IPS-15b (cell line): ENCODE data around the gene SSBP3.

Source experiments
- H3K27me3 ChIP-seq: one replicate; pipeline ENCODE4 v1.6.1; 2013; ENCODE audit warnings: low read length; ENCODE audit not compliant: control insufficient read depth, insufficient read depth
- H3K36me3 ChIP-seq: one replicate; pipeline ENCODE4 v1.6.1; 2013; ENCODE audit warnings: low read length; ENCODE audit not compliant: control insufficient read depth, insufficient read depth
- H3K4me1 ChIP-seq: one replicate; pipeline ENCODE4 v1.6.1; 2013; ENCODE audit warnings: mild to moderate bottlenecking, low read length; ENCODE audit not compliant: control insufficient read depth, insufficient read depth
- H3K4me3 ChIP-seq: one replicate; pipeline ENCODE4 v1.5.1; 2013; ENCODE audit warnings: low read depth, low read length
- H3K9ac ChIP-seq: one replicate; pipeline ENCODE4 v1.6.1; 2013; ENCODE audit warnings: low read depth, mild to moderate bottlenecking, low read length
- H3K9me3 ChIP-seq: one replicate; pipeline ENCODE4 v1.6.1; 2013; ENCODE audit warnings: mild to moderate bottlenecking, low read length; ENCODE audit not compliant: control insufficient read depth, insufficient read depth

SSBP3 gene

GRCh38 chr1:54364995-54365394, 41.2 kb downstream of the SSBP3 start:
- Histone ChIP-seq H3K36me3 (no peaks in the 10 kb centered on the region), H3K27me3 (no peaks in the 10 kb centered on the region), H3K4me1 (peaks cover 38% of the 10 kb centered on the region), H3K4me3 (no peak overlapping the region), H3K9me3 (no peaks in the 10 kb centered on the region), H3K9ac (no peak overlapping the region)

GRCh38 chr1:54364582-54364981, 41.6 kb downstream of the SSBP3 start:
- H3K4me1 ChIP-seq, result peaks cover 38% of the 10 kb centered on the region
- H3K4me3 ChIP-seq, result no peak overlapping the region
- no peaks in the 10 kb centered on the region for H3K27me3 ChIP-seq
- no peaks in the 10 kb centered on the region for H3K36me3 ChIP-seq
- no peak overlapping the region for H3K9ac ChIP-seq
- no peaks in the 10 kb centered on the region for H3K9me3 ChIP-seq

DNA sequence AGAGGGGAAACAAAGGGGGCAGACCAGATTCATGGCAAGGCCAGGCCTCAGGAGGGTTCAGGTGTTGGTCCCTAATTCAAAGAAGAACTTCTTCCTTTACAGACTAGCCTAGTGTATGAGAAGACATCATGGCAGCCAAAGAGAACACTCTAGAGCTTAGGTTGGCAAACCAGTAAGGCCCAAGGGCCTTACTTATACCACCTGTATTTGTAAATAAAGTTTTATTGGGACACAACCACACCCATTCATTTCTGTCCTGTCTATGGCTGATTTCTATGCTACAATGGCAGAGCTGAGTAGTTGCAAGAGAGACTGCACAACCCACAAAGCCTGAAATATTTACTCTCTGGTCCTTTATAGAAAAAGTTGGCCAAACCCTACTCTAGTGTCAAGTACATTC, 42.3 kb downstream of the SSBP3 start:
- peaks cover 38% of the 10 kb centered on the region for H3K4me1 ChIP-seq
- H3K27me3 ChIP-seq, result no peaks in the 10 kb centered on the region
- H3K9ac ChIP-seq, result no peak overlapping the region
- no peaks in the 10 kb centered on the region for H3K9me3 ChIP-seq
- no peak overlapping the region for H3K4me3 ChIP-seq
- no peaks in the 10 kb centered on the region for H3K36me3 ChIP-seq

GRCh38 chr1:54362881-54363340, 43.3 kb downstream of the SSBP3 start:
- Histone ChIP-seq H3K4me3 (no peak overlapping the region), H3K9me3 (no peaks in the 10 kb centered on the region), H3K36me3 (peaks cover 8% of the 10 kb centered on the region), H3K4me1 (peaks cover 38% of the 10 kb centered on the region), H3K27me3 (no peaks in the 10 kb centered on the region), H3K9ac (no peak overlapping the region)

DNA sequence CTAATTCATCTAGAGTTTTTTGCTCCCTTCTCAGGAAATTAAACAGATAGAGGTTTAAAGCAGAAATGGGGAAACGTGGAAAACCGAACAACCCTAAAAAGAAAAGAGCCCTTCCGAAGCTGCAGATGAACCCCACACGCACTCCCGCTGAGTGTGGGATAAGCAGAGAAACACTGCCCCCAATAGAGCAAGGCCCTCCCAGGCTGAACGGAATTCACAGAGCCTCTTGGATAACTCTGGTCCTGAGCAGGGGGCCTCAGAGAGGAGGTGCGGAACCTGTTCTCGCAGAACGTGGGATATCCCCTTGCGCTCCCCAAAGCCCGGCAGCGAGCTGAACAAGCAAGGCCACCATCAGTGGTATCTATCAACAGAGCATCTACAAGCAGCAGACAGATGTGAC, 44.9 kb downstream of the SSBP3 start:
- Histone ChIP-seq H3K4me1 (peaks cover 37% of the 10 kb centered on the region), H3K9ac (no peak overlapping the region), H3K9me3 (no peaks in the 10 kb centered on the region), H3K36me3 (peaks cover 14% of the 10 kb centered on the region), H3K27me3 (no peaks in the 10 kb centered on the region), H3K4me3 (no peak overlapping the region)

DNA sequence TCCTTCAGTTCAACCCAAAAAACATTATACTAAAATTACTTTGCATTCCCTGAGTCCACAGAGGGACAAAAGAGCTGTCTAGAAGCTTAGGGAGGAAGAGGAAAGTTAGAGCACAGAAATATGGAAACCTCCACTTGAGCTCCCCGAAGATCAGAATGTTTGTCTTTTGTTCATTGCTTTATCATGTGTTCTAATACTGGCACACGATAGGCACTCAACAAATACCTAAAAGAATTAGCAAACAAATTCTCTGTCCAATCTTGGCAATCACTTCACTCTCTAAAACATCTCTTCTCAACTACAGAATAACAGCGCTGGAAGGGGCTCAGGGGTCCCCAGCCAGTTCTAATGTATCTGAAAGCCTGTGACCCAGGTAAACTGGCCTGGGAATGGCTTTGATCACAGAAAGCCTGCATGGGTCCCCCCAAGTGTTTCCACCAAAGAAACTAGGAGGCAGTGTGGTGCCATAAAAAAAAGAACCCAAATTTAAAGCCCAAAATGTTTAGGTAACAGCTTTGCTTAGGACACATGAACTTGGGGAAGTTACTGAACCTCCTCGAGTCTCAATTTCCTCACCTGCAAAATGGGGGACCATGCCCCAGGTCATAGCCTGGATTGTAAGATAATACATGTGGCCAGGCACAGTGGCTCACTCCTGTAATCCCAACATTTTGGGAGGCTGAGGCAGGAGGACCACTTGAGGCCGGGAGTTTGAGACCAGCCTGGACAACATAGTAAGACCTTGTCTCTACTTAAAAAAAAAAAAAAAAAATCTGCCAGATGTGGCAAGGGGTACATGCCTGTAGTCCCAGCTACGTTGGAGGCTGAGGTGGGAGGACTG, 45.8 kb downstream of the SSBP3 start:
- H3K4me3 ChIP-seq, result no peak overlapping the region
- no peaks in the 10 kb centered on the region for H3K9me3 ChIP-seq
- no peaks in the 10 kb centered on the region for H3K27me3 ChIP-seq
- peaks cover 32% of the 10 kb centered on the region for H3K4me1 ChIP-seq
- H3K9ac ChIP-seq, result no peak overlapping the region
- peaks cover 14% of the 10 kb centered on the region for H3K36me3 ChIP-seq

- H3K4me1 ChIP-seq, result peaks cover 31% of the 10 kb centered on the region
These were observed 46.6 kb downstream of the SSBP3 start for GRCh38 chr1:54359393-54360162.

GRCh38 chr1:54358503-54359168, 47.6 kb downstream of the SSBP3 start:
- H3K9ac ChIP-seq, result no peak overlapping the region
- peaks cover 14% of the 10 kb centered on the region for H3K36me3 ChIP-seq
- H3K9me3 ChIP-seq, result no peaks in the 10 kb centered on the region
- H3K4me1 ChIP-seq, result peaks cover 31% of the 10 kb centered on the region
- H3K27me3 ChIP-seq, result no peaks in the 10 kb centered on the region
- no peak overlapping the region for H3K4me3 ChIP-seq

More at GRCh38 chr1:54359393-54360162, 46.6 kb downstream of the SSBP3 start:
- Histone ChIP-seq H3K36me3 (peaks cover 14% of the 10 kb centered on the region), H3K9me3 (no peaks in the 10 kb centered on the region), H3K4me3 (no peak overlapping the region), H3K9ac (no peak overlapping the region), H3K27me3 (no peaks in the 10 kb centered on the region)

DNA sequence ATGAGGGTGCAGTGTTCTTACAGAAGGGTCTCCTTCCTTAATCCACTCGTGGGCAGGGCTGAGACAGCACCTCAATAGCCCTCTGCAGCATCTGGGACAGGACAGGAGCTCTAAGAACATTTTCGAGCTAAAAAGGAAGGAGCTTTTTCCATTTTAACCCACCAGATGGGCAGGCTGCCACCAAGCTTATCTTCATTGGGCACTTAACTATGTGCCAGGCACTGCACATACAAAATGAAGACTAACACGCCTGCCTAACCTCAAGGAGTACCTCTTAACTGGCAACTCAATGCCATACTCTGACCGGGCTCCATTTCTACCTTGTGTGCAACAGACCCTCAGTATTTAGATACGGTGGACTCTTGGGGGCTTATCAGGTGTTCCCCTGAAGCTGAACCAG, 48.2 kb downstream of the SSBP3 start:
- no peak overlapping the region for H3K9ac ChIP-seq
- H3K27me3 ChIP-seq, result no peaks in the 10 kb centered on the region
- H3K4me3 ChIP-seq, result no peak overlapping the region
- H3K9me3 ChIP-seq, result no peaks in the 10 kb centered on the region
- peaks cover 27% of the 10 kb centered on the region for H3K4me1 ChIP-seq
- peaks cover 14% of the 10 kb centered on the region for H3K36me3 ChIP-seq

- Histone ChIP-seq H3K36me3 (peaks cover 14% of the 10 kb centered on the region), H3K4me3 (no peak overlapping the region), H3K4me1 (peaks cover 30% of the 10 kb centered on the region), H3K27me3 (no peaks in the 10 kb centered on the region), H3K9me3 (no peaks in the 10 kb centered on the region), H3K9ac (no peak overlapping the region)
These were observed 49.5 kb downstream of the SSBP3 start for GRCh38 chr1:54356680-54357147.

DNA sequence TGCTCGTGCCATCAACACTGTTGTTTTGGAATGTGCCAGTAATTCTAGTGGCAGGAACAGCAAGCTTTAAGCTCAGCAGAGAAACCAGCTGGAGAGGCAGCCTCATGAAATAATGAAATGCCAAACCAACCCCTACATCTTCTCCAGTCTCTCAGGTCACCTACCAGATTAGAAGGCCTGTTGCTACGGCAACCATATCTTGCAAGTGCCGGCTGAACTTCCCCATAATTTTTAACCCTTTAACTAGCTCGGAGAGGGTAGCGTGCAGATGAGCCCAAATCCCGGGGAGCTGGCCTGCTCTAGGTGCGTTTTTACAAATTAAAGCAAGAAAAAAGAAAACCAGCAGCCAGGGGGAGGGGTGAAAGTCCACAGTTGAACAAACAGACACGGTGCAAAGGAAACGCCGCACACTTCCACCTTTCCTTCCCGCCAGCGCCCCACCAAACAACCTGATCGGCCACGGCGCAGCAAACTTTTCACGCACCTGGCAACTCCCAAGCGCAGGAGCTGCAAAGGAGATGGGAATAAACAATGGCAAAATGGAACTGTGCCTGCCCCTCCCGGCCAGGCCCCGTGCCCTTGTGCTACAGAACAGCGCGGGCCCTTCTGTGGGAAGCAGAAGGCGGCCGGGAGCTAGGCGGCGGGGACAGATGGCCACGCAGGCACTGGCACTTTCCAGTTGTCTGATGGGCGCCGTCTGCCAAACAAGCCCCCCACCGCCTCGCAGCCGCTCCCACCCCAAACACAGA, 50.1 kb downstream of the SSBP3 start:
- Histone ChIP-seq H3K4me3 (no peak overlapping the region), H3K9ac (no peak overlapping the region), H3K36me3 (peaks cover 14% of the 10 kb centered on the region), H3K27me3 (no peaks in the 10 kb centered on the region), H3K4me1 (peaks cover 26% of the 10 kb centered on the region), H3K9me3 (no peaks in the 10 kb centered on the region)
